NCI-H1092 treated with DMSO at 0.1 percent for 48 hours (cell line): Measurements from ENCODE around the gene ZNF569.
"Not testable (repeated sequence)": the region's sequence is repeated elsewhere in the genome, so short reads cannot be mapped to it uniquely, and the experiment has no call there.

ENCODE experiments used
- DNase-seq: peaks from one replicate; lab custom pipeline; 2025; lab: John Stamatoyannopoulos, UW

The ZNF569 gene

DNA sequence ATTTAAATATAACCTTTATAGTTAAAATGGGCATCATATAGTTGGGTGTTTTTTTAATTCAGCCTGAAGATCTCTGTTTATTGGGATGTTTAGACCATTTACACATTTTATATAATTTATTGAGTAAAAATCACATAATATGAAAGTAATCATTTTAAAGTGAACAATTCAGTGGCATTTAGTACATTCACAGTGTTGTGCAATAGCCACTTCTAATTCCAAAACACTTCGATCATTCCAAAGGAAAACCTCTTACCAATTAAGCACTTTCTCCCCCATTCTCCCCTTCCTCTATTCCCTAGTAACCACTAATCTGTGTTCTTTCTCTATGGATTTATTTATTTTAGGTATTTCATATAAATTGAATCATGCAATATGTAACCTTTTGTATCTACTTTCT, 66.2 kb downstream of the ZNF569 start:
- no peak for DNase-seq

DNA sequence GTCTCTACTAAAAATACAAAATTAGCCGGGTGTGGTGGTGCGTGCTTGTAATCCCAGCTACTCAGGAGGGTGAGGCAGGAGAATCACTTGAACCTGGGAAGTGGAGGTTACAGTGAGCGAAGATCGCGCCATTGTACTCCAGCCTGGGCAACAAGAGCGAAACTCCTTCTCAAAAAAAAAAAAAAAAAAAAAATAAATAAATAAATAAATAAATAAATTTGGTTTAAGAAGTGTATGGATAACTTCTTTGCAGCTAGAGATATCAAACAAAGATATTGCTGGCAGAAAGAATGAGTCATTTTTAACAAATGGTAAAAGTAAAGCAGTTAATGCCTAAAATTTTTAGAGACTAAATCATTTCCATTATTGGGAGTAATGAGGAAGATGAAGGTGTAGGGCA, 75.8 kb downstream of the ZNF569 start:
- not testable (repeated sequence) for DNase-seq

DNA sequence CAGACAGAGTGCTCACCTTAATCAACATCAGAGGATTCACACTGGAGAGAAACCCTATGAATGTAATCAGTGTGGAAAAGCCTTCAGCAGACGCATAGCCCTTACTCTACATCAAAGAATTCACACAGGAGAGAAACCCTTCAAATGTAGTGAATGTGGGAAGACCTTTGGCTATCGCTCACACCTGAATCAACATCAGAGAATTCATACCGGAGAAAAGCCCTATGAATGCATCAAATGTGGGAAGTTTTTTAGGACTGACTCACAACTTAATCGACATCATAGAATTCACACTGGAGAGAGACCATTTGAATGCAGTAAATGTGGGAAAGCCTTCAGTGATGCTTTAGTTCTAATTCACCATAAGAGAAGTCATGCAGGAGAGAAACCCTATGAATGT, 78.0 kb downstream of the ZNF569 start:
- DNase-seq, result no peak

DNA sequence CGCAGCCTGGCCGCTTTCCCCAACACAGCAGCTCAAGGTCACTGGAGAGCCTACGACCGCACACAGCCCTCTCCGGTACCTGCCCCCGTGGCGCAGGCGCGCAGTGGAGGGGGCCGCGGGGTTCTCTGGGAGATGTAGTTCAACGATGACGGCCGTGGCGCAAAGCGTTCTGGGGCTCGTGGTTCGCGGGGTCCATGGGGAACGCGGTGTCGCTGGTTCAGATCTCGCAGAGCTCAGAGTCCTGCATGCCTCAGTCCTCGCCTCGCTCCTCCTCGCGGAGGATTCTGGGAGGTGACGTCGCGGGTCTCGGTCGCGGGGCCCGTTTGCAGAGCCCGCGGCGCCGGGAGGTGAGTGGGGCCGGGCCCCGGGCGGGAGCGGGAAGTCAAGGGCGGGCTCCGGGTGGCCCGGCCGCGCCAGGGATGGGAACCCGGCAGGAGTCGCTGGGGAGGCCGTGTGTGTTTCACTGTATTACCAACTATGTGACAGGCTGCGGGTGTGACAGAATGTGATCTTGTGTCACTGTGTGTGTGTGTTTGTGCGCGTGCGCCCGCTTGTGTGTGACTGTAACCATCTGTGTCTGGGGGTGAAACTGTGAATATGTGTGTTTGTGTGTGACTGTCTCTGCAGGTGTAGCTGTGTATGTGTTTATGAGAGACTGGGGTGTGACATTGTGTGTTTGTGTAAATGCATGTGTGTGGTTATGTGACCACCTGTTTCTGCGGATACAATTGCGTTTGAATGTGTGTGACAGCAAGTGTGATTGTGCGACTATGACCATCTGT, 96.2 kb downstream of the ZNF569 start, which contains the start of gene ZNF527:
ZNF527 (plus strand) TSS at position 220 of the 782 bp plus-strand sequence. CDS start 3,100 bp downstream, outside the sequence.
- DNase-seq, result peak; percentile 91

DNA sequence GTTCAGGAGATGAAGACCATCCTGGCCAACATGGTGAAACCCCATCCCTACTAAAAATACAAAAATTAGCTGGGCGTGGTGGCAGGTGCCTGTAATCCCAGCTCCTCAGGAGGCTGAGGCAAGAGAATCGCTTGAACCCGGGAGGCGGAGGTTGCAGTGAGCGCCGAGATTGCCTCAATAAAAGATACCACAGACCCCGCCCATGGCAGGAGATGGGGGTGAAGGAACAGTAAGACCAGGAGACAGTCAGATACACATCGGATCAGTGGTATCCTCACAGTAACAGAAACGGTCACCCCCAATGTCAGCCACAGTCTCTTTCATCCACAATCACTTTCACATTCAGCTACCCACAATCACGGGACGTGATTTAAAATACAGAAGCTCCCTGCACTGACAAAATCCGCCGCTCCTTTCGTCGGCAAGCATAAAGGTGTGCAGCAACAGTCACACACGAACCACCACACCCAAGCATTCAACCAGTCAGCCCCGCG, 96.8 kb downstream of the ZNF569 start:
- peak; percentile 31 for DNase-seq

DNA sequence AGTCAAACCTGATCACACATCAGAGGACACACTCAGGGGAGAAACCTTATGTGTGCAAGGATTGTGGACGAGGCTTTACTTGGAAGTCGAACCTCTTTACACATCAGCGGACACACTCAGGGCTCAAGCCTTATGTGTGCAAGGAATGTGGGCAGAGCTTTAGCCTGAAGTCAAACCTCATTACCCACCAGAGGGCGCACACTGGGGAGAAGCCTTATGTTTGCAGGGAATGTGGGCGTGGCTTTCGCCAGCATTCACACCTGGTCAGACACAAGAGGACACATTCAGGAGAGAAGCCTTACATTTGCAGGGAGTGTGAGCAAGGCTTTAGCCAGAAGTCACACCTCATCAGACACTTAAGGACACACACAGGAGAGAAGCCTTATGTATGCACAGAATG, 104.5 kb downstream of the ZNF569 start:
- DNase-seq, result no peak

DNA sequence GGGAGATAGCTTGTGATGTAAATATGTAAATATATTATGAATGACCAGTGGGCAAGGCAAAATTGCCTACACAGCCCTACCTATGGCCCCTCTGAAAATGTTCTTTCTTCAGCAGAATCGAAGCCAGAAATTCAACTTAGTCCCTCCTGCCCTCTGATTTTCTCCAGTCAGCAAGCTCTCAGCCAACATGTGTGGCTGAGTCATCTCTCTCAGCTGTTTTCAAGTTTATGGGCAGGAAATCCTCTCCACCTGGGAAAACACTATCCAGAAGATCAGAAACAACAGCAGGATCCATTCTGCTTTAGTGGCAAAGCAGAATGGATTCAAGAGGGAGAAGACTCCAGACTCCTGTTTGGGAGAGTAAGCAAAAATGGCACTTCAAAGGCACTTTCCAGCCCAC, 105.2 kb downstream of the ZNF569 start:
- DNase-seq, result no peak
